GM21619 (cell line): ENCODE results near the gene DBNDD2.

Source experiments
- ATAC-seq: cut with Tn5 transposase; IDR thresholded peaks from one replicate; pipeline ENCODE4 v1.9.1; 2021; ENCODE audit not compliant: unreplicated experiment

DBNDD2 gene

DNA sequence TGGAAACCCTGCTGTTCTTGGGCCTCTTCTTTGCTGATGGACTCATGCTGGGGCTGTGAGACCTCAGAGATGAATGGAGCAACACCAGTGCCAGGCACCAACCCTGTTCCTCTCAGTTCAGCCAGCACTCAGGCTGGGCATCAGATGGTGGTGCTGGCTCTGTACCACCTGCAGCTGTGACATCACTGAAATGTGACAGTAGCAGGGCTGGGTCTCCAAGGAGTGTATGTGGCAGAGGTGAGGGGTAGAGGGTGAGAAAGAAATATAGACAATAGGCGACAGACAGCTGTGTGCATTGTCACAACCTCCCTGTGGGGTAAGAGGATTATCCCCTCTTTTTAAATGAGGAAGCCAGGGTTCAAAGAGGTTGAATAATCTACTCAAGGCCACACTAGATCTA, 29.9 kb upstream of the DBNDD2 start, which contains the start of gene TP53TG5:
Gene TP53TG5, minus strand, starts transcription at position 135 of the 400 bp plus-strand sequence. Its CDS starts 89 bp downstream, at position 46.
- no peak for ATAC-seq

- ATAC-seq, result no peak
Measured at GRCh38 chr20:45387274-45387673, 20.8 kb upstream of the DBNDD2 start.

GRCh38 chr20:45390931-45391330, 17.2 kb upstream of the DBNDD2 start:
- no peak for ATAC-seq

- ATAC-seq, result no peak
Measured at GRCh38 chr20:45391559-45391958, 16.5 kb upstream of the DBNDD2 start.

- no peak for ATAC-seq
Measured at GRCh38 chr20:45392733-45393132, 15.4 kb upstream of the DBNDD2 start.

DNA sequence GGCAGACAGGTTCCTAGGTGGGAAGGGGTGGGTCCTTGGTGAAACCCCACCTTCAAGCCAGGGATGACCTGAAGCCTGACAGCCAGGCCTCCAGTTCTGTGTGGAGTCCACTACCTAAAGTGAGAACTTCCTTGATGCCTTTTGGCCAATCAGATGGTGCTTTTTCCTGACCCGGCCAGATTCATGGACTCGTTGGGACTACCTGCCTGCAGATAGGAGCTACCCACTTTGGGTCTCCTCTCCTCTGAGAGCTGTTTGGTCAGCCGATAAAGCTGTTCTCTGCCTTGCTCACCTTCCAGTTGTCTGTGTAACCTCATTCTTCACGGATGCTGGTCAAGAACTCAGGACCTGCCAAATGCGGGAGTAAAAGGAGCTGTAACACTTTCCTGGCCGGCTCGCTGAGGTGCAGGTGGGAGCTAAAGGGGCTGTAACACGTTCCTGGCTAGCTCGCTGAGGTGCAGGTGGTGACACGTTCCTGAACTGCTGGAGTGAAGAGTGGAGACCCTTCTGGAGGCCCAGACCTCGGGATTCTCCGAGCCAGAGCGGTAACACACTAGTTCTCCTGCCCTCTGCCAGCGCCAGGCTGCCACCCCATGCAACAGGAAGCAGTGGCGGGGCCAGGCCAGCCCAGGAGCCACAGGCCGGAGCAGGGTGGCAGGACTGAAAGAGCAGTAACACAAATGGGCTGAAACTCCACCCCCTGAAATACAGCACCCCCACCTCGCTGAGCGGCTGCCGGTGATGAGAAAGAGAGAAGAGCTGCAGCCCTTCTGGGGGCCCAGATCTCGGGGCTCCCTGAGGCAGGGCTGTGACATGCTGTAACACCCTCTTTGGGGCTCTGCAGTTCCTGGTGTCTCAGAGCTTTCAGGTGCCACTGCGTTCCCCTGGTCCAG, 13.6 kb upstream of the DBNDD2 start:
- no peak for ATAC-seq

- no peak for ATAC-seq
Measured at GRCh38 chr20:45395114-45395415, 13.0 kb upstream of the DBNDD2 start.

DNA sequence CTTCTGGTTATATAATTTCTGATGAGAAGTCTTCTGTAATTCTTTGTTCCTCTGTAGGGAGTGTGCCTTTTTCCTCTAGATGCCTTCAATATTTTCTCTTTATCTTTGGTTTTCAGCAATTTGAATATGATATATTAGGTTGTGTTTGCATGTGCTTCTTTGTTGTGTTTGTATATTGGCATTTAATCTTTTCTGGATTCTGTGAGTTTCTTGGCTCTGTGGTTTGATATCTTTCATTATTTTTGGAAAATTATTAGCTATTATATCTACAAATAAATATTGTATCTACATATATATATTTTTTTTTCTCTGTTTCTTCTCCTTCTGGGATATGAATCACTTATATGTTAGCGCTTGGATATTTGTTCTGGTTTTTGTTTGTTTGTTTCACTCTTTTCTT, 9.1 kb upstream of the DBNDD2 start:
- ATAC-seq, result no peak

- ATAC-seq, result no peak
Measured at GRCh38 chr20:45400346-45401031, 7.6 kb upstream of the DBNDD2 start.

GRCh38 chr20:45402946-45403345, 5.1 kb upstream of the DBNDD2 start:
- ATAC-seq, result no peak

- ATAC-seq, result no peak
Measured at GRCh38 chr20:45404438-45404837, 3.7 kb upstream of the DBNDD2 start.

- no peak for ATAC-seq
Measured at GRCh38 chr20:45405571-45406259, 2.4 kb upstream of the DBNDD2 start.

DNA sequence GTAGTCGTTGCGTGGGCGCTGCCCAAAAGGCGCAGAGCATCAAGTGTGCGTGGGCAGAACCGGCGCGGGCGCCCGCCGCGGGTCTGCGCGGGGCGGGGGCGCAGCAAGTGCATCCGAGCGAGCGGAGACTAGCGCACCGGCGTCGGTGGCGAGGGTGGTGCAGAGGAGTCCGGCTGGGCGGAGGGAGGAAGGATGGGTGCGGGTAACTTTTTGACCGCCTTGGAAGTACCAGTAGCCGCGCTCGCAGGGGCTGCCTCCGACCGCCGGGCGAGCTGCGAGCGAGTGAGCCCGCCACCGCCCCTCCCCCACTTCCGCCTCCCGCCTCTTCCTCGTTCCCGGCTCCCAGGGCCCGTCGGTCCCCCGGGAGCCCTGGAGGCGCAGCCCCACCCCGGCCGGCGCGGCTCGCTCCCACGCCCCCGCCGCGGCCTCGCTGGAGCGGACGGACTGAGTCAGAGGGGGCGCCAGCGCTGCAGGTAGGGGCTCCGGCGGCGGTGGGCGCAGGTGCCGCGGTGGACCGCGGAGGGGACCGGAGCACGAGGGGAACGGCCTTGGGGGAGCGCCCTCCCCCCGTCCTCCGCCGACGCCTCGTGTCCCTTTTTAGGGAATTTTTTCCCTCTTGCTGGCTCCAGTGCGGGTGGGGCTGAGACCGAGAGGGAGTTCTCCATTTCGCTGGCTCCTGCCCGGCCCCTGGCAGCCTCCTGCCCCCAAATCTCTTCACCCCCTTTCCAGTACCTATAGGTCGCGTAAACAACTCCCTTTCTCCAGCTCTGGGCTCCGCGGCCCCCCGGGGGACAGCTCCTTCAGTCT, 1.6 kb upstream of the DBNDD2 start:
- no peak for ATAC-seq

- ATAC-seq, result no peak
Measured at GRCh38 chr20:45407067-45407745, 883 bp upstream of the DBNDD2 start.

DNA sequence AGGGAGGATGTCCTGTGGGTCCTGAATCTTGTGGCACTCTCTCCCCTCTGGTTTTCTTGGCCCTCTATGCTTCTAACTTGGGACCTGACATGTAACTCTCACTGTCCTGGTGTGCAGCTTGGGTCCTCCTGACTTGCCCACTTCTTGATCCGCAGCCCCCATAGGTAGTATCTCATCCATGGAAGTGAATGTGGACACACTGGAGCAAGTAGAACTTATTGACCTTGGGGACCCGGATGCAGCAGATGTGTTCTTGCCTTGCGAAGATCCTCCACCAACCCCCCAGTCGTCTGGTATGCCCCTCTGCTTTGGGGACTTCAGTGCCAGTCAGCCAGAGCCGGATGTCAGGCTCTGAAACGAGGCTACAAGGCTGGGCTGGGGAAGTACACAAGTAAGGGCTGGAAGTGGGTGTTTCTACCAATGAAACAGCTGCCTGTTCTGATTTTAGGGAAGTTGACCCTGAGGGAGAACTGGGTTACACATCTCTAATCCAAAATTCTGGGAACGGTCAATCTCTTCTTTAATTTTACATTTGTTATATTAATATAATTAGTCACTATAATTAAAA, 641 bp downstream of the DBNDD2 start:
- no peak for ATAC-seq

DNA sequence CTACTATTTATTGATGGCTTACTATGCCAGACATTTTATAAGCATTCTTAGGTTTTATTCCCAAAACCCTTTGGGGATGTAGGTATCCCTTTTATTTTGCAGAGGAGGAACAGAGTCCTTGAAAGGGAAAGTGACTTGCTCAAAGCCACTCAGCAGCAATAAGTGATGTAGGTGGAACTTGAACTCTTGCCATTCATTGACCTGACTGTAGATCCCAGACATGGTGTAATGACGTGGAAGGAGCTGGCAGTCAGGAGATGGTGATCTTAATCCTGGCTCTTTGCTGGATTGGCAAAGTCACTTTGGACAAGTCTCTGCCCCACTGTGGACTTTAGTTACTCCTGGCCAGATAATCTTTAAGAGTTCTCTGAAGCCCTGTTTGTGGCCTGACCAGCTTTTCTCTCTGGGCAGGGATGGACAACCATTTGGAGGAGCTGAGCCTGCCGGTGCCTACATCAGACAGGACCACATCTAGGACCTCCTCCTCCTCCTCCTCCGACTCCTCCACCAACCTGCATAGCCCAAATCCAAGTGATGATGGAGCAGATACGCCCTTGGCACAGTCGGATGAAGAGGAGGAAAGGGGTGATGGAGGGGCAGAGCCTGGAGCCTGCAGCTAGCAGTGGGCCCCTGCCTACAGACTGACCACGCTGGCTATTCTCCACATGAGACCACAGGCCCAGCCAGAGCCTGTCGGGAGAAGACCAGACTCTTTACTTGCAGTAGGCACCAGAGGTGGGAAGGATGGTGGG, 1.6 kb downstream of the DBNDD2 start:
- no peak for ATAC-seq

DNA sequence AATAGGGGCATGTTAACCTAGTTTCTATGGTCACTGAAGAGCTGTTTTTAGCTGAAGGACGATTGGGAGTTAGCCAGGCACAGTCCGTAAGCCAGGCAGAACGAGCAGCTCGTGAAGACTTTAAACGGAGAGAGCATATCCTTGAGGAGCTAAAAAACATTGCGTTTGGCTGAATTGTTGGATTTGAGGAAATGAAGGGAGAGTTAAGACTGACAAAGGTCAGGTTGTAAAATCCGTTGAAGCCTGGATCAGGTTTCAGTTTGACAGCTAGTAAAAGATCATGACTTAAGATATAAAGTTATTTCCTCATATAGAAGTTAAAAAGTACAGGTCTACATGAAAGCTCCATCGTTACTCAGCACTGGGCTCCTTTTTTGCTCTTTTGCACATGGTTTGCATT, 2.8 kb downstream of the DBNDD2 start:
- ATAC-seq, result no peak

DNA sequence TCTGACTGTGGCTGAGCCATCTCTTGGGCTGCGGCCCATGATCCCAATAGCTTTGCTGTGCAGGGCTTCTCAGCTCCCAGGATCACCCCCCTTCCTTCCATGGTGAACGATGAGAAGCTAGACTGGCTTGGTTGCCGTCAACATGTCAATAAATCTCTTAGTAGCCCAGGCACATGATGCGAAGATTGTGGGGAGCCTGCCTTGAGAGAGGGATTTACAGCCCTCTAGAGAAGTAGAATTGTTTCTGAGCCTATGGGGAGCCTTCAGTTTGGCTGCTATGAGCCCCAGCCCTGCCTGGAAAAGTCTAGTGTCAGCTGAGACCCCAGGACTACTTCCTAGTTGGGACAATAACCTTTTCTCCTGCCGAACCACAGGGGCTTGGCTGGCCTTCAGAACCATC, 4.6 kb downstream of the DBNDD2 start:
- ATAC-seq, result no peak

GRCh38 chr20:45413479-45413878, 5.4 kb downstream of the DBNDD2 start:
- ATAC-seq, result no peak
